DOHH2 (cell line): ENCODE results near the gene SAE1.

Experiments used
- H3F3A ChIP-seq: fragments of 200-600 bp; sonication (generic), shearing (Covaris generic); 2 replicates; pipeline ENCODE4 v1.6.0; 2016; ENCODE audit warnings: antibody characterized with exemption, mild to moderate bottlenecking; ENCODE audit not compliant: control insufficient read depth, insufficient read depth
- H3K27ac ChIP-seq: fragments of 200-600 bp; sonication (generic); 2 replicates; pipeline ENCODE4 v1.5.1; 2014; ENCODE audit warnings: low read depth, mild to moderate bottlenecking, low read length, moderate library complexity
- H3K27me3 ChIP-seq: fragments of 200-600 bp; sonication (generic); 2 replicates; pipeline ENCODE4 v1.6.1; 2014; ENCODE audit warnings: mild to moderate bottlenecking, low read length, mixed read lengths; ENCODE audit not compliant: control insufficient read depth
- H3K36me3 ChIP-seq: fragments of 200-600 bp; sonication (generic); 2 replicates; pipeline ENCODE4 v1.6.1; 2014; ENCODE audit warnings: mild to moderate bottlenecking, low read length, moderate library complexity, mixed read lengths; ENCODE audit not compliant: control insufficient read depth
- H3K4me1 ChIP-seq: fragments of 200-600 bp; sonication (generic); 2 replicates; pipeline ENCODE4 v1.6.1; 2014; ENCODE audit warnings: mild to moderate bottlenecking, low read length, mixed read lengths; ENCODE audit not compliant: control insufficient read depth
- H3K4me2 ChIP-seq: fragments of 200-600 bp; sonication (generic); 2 replicates; pipeline ENCODE4 v1.6.0; 2014; ENCODE audit warnings: mild to moderate bottlenecking, low read length, moderate library complexity
- H3K4me3 ChIP-seq: fragments of 200-600 bp; sonication (generic); 2 replicates; pipeline ENCODE4 v1.5.1; 2014; ENCODE audit warnings: mild to moderate bottlenecking, low read length, mixed read lengths
- H3K79me2 ChIP-seq: fragments of 200-600 bp; sonication (generic); 2 replicates; pipeline ENCODE4 v1.6.1; 2014; ENCODE audit warnings: mild to moderate bottlenecking, low read length, mixed read lengths; ENCODE audit not compliant: control insufficient read depth
- H3K9me2 ChIP-seq: fragments of 200-600 bp; sonication (generic); replicated peaks from 2 replicates; pipeline ENCODE4 v1.6.1; 2014; ENCODE audit warnings: mild to moderate bottlenecking, low read length, mixed read lengths; ENCODE audit not compliant: control insufficient read depth
- H3K9me3 ChIP-seq: fragments of 200-600 bp; sonication (generic); 2 replicates; pipeline ENCODE4 v1.6.1; 2014; ENCODE audit warnings: antibody characterized with exemption, low read length, mixed read lengths; ENCODE audit not compliant: control insufficient read depth, insufficient read depth
- H4K20me1 ChIP-seq: fragments of 200-600 bp; sonication (generic); 2 replicates; pipeline ENCODE4 v1.6.0; 2014; ENCODE audit warnings: low read depth, mild to moderate bottlenecking, antibody characterized with exemption, low read length, moderate library complexity; ENCODE audit not compliant: control insufficient read depth, insufficient read depth
- EZH2phosphoT487 ChIP-seq: fragments of 200-600 bp; sonication (generic); IDR thresholded peaks from 2 replicates; pipeline ENCODE4 v1.6.1; 2017; ENCODE audit warnings: borderline replicate concordance, mild to moderate bottlenecking, antibody characterized with exemption, low read length, moderate library complexity, mixed read lengths
- TF ChIP-seq, protein P1 (sequence below): fragments of 200-600 bp; sonication (generic); IDR thresholded peaks from one replicate; pipeline ENCODE4 v1.5.1; 2014; ENCODE audit warnings: antibody characterized with exemption, mild to moderate bottlenecking, low read depth, low read length; ENCODE audit not compliant: poor library complexity, severe bottlenecking

Gene SAE1

DNA sequence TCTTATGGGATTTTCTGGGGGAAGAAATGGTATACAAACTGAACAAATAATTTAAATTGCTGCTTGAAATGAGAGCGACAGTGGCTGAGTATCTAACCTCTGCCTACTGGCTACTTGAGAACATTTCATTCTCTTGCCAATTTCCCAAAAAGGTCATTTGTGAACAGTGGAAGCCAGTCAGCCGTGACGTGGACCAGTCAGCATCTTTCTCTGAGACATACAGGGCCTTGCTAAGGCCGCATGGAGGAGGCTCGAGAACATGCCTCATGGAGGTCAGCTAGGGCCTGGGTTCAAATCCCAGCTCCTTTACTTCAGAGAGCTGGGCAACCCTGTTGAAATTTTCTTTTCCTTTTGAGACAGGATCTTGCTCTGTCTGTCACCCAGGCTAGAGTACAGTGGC lies 37.4 kb upstream of the SAE1 start:
- H3K36me3 ChIP-seq: peaks cover 84% of the 10 kb centered on the region
- H3K79me2 ChIP-seq: peaks cover 74% of the 10 kb centered on the region
- no peak for TF ChIP-seq EZH2phosphoT487
- TF ChIP-seq, protein P1, sequence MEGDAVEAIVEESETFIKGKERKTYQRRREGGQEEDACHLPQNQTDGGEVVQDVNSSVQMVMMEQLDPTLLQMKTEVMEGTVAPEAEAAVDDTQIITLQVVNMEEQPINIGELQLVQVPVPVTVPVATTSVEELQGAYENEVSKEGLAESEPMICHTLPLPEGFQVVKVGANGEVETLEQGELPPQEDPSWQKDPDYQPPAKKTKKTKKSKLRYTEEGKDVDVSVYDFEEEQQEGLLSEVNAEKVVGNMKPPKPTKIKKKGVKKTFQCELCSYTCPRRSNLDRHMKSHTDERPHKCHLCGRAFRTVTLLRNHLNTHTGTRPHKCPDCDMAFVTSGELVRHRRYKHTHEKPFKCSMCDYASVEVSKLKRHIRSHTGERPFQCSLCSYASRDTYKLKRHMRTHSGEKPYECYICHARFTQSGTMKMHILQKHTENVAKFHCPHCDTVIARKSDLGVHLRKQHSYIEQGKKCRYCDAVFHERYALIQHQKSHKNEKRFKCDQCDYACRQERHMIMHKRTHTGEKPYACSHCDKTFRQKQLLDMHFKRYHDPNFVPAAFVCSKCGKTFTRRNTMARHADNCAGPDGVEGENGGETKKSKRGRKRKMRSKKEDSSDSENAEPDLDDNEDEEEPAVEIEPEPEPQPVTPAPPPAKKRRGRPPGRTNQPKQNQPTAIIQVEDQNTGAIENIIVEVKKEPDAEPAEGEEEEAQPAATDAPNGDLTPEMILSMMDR: no peak
- H4K20me1 ChIP-seq: peaks cover 9% of the 10 kb centered on the region; the same call in 1 of the 2 replicates
- H3K9me3 ChIP-seq: no peaks in the 10 kb centered on the region
- H3K4me3 ChIP-seq: no peak overlapping the region
- no peaks in the 10 kb centered on the region for H3F3A ChIP-seq
- no peak overlapping the region for H3K4me2 ChIP-seq
- H3K4me1 ChIP-seq: 0 out of 2 replicates have a peak, but pooled peaks cover 3% of the 10 kb centered on the region
- no peaks in the 10 kb centered on the region for H3K27me3 ChIP-seq
- H3K27ac ChIP-seq: no peak overlapping the region
- no peaks in the 10 kb centered on the region for H3K9me2 ChIP-seq

DNA sequence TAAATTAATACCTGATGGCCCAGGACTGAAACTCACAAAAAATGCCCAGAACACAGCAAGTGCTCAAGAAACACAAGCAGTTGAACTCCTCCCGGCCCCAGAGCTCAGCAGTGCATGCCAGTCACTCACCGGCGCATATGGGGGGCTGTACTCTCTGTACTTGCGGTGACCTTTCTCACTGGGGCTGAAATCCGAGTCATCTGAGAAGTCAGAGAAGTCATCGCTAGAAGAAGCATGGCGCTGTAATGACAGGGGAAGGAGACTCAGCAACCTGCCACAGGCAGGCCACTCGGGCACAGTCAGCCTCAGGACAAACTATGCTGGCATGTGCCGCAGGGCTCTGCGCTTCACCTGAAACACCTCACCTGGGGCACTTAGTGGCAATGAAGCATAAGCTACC lies 36.8 kb upstream of the SAE1 start:
- H4K20me1 ChIP-seq: peaks cover 9% of the 10 kb centered on the region; the same call in 1 of the 2 replicates
- H3K4me3 ChIP-seq: no peak overlapping the region
- H3K27me3 ChIP-seq: no peaks in the 10 kb centered on the region
- no peak for TF ChIP-seq EZH2phosphoT487
- TF ChIP-seq, protein P1: no peak
- no peak overlapping the region for H3K27ac ChIP-seq
- peaks cover 80% of the 10 kb centered on the region for H3K79me2 ChIP-seq
- H3K4me1 ChIP-seq: 0 out of 2 replicates have a peak, but pooled peaks cover 3% of the 10 kb centered on the region
- no peak overlapping the region for H3K4me2 ChIP-seq
- H3K36me3 ChIP-seq: peaks cover 83% of the 10 kb centered on the region
- no peaks in the 10 kb centered on the region for H3K9me2 ChIP-seq
- H3F3A ChIP-seq: no peaks in the 10 kb centered on the region
- H3K9me3 ChIP-seq: no peaks in the 10 kb centered on the region

DNA sequence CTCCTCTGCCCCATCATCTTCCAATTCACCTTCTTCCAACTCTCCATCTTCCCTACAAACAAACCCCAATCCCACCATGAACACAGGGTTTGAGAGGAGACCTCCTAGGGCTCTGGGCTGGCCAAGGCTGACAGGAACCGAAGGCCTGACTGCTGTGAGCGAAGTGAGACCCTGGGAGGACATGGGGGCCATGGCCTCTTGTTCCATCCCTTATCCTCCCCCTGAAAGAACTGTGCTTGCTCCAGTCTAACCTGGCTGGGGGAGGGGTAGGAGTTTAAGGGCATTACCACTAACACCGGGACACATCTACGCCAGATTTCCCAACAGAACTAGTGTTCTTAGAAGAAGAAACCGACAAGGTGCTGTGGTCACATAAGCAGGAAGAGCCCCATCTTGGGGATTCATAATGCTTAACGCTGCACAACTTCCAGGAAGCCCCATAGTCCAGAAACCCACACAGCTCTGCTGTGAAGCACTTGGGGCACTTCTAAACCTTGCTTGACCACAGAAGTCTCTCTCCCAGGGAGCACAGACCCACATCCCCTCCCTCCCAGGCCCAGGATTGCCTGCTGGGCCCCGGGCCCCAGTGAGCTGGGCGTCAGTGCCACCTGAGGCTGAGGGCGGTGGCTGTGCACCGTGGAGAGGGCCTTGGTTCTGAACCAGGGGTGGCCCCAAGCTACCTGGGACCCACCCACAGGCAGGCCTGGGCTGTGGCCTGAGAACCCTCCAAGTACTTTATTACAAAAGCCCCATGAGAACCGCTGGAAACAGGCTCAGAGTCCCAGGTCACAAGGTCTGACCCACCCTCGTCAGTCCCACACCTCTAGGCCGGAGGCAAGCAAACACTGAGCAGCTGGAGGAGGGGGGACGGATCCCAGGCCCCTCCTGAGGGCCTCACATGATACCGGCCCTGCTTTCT lies 35.8 kb upstream of the SAE1 start:
- 0 out of 2 replicates have a peak, but pooled peaks cover 3% of the 10 kb centered on the region for H3K4me1 ChIP-seq
- H3K9me2 ChIP-seq: no peaks in the 10 kb centered on the region
- no peak overlapping the region for H3K4me2 ChIP-seq
- H4K20me1 ChIP-seq: peaks cover 9% of the 10 kb centered on the region; the same call in 1 of the 2 replicates
- H3F3A ChIP-seq: no peaks in the 10 kb centered on the region
- peaks cover 79% of the 10 kb centered on the region for H3K36me3 ChIP-seq
- peaks cover 90% of the 10 kb centered on the region for H3K79me2 ChIP-seq
- TF ChIP-seq, protein P1: no peak
- no peak for TF ChIP-seq EZH2phosphoT487
- H3K9me3 ChIP-seq: no peaks in the 10 kb centered on the region
- H3K4me3 ChIP-seq: no peak overlapping the region
- no peak overlapping the region for H3K27ac ChIP-seq
- H3K27me3 ChIP-seq: no peaks in the 10 kb centered on the region
